Neutrophil (primary cell): ENCODE measurements around the gene PTCHD1.

Experiments used
- H3K27ac ChIP-seq: fragments of 200-600 bp; sonication (generic); 2 replicates; pipeline ENCODE4 v1.5.1; 2016; ENCODE audit warnings: mild to moderate bottlenecking, moderate library complexity
- H3K27me3 ChIP-seq: fragments of 200-600 bp; sonication (generic); 2 replicates; pipeline ENCODE4 v1.6.0; 2016; ENCODE audit warnings: mild to moderate bottlenecking
- H3K36me3 ChIP-seq: fragments of 200-600 bp; sonication (generic); 2 replicates; pipeline ENCODE4 v1.5.1; 2017
- H3K4me1 ChIP-seq, 2 experiments: fragments of 200-600 bp in 1 of 2; sonication (generic) in 1 of 2; 1 replicate in 1 of 2; 2 replicates in 1 of 2; pipeline versions ENCODE4 v1.5.1 to v1.6.1; 2013 to 2016; ENCODE audit warnings: low read depth in 1 of 2, low read length in 1 of 2, mild to moderate bottlenecking in 1 of 2, moderate library complexity in 1 of 2; ENCODE audit not compliant: control insufficient read depth in 1 of 2, insufficient read depth in 1 of 2
- H3K4me3 ChIP-seq, 2 experiments: fragments of 200-600 bp in 1 of 2; sonication (generic) in 1 of 2; 1 replicate in 1 of 2; 2 replicates in 1 of 2; pipeline ENCODE4 v1.5.1; 2013 to 2016; ENCODE audit warnings: low read depth in 1 of 2, low read length in 1 of 2, mild to moderate bottlenecking in 1 of 2, moderate library complexity in 1 of 2
- H3K9me3 ChIP-seq: fragments of 200-600 bp; sonication (generic); 2 replicates; pipeline ENCODE4 v1.5.1; 2016
- CTCF ChIP-seq: fragments of 200-600 bp; sonication (generic); IDR thresholded peaks from 2 replicates; pipeline ENCODE4 v1.5.1; 2016; ENCODE audit warnings: antibody characterized with exemption

The PTCHD1 gene

GRCh38 chrX:23373129-23373804 is 38.6 kb downstream of the PTCHD1 start:
- H3K4me3 ChIP-seq = no peak overlapping the region
- no peaks in the 10 kb centered on the region for H3K27me3 ChIP-seq
- H3K9me3 ChIP-seq = no peaks in the 10 kb centered on the region
- no peak for TF ChIP-seq CTCF
- H3K36me3 ChIP-seq = no peaks in the 10 kb centered on the region
- no peaks in the 10 kb centered on the region for H3K4me1 ChIP-seq
- H3K27ac ChIP-seq = no peak overlapping the region

GRCh38 chrX:23374291-23374690 is 39.6 kb downstream of the PTCHD1 start:
- no peaks in the 10 kb centered on the region for H3K36me3 ChIP-seq
- no peak overlapping the region for H3K4me3 ChIP-seq
- TF ChIP-seq CTCF = no peak
- no peaks in the 10 kb centered on the region for H3K27me3 ChIP-seq
- no peaks in the 10 kb centered on the region for H3K9me3 ChIP-seq
- H3K27ac ChIP-seq = no peak overlapping the region
- H3K4me1 ChIP-seq = no peaks in the 10 kb centered on the region

GRCh38 chrX:23376581-23376980 is 41.9 kb downstream of the PTCHD1 start:
- H3K4me3 ChIP-seq = no peak overlapping the region

GRCh38 chrX:23380581-23380980 is 45.9 kb downstream of the PTCHD1 start:
- no peaks in the 10 kb centered on the region for H3K9me3 ChIP-seq
- H3K4me1 ChIP-seq = no peaks in the 10 kb centered on the region
- H3K36me3 ChIP-seq = no peaks in the 10 kb centered on the region
- TF ChIP-seq CTCF = no peak
- no peak overlapping the region for H3K27ac ChIP-seq
- H3K27me3 ChIP-seq = peaks cover 31% of the 10 kb centered on the region
- no peak overlapping the region for H3K4me3 ChIP-seq

More at GRCh38 chrX:23376581-23376980, 41.9 kb downstream of the PTCHD1 start:
- no peak for TF ChIP-seq CTCF
- no peak overlapping the region for H3K27ac ChIP-seq
- peaks cover 12% of the 10 kb centered on the region for H3K27me3 ChIP-seq
- no peaks in the 10 kb centered on the region for H3K4me1 ChIP-seq
- H3K36me3 ChIP-seq = no peaks in the 10 kb centered on the region
- H3K9me3 ChIP-seq = no peaks in the 10 kb centered on the region

- TF ChIP-seq CTCF = no peak
- no peaks in the 10 kb centered on the region for H3K36me3 ChIP-seq
- no peaks in the 10 kb centered on the region for H3K4me1 ChIP-seq
- no peaks in the 10 kb centered on the region for H3K9me3 ChIP-seq
- no peak overlapping the region for H3K27ac ChIP-seq
- H3K27me3 ChIP-seq = peaks cover 31% of the 10 kb centered on the region
- H3K4me3 ChIP-seq = no peak overlapping the region
These were observed 46.7 kb downstream of the PTCHD1 start for GRCh38 chrX:23381099-23382087.
